Measurements from ENCODE around the gene CDH2.

DNA sequence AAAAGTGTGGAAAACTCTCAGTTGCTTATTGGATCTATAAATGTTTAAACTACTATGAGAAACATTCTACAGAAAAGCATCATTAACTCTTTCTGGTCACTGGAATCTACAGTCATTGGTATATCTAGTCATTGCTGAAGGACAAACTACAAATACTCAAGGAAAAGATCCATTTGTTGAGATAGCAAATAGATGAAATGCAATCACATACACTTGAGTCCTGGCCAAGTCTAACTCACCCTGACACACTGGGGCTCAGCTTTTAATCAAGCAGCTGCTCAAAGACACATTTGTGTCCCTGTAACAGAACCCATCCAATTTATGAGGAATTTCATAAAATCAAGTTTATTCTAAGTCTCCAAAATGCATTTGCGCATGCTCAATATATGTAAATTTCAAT, 68.7 kb downstream of the CDH2 start:
- TF ChIP-seq, protein P1, sequence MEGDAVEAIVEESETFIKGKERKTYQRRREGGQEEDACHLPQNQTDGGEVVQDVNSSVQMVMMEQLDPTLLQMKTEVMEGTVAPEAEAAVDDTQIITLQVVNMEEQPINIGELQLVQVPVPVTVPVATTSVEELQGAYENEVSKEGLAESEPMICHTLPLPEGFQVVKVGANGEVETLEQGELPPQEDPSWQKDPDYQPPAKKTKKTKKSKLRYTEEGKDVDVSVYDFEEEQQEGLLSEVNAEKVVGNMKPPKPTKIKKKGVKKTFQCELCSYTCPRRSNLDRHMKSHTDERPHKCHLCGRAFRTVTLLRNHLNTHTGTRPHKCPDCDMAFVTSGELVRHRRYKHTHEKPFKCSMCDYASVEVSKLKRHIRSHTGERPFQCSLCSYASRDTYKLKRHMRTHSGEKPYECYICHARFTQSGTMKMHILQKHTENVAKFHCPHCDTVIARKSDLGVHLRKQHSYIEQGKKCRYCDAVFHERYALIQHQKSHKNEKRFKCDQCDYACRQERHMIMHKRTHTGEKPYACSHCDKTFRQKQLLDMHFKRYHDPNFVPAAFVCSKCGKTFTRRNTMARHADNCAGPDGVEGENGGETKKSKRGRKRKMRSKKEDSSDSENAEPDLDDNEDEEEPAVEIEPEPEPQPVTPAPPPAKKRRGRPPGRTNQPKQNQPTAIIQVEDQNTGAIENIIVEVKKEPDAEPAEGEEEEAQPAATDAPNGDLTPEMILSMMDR (IDR thresholded peaks at IDR 0.05; ENCODE audit: low read depth, low read length): no peak
- no peak for TF ChIP-seq EZH2phosphoT487 (IDR thresholded peaks at IDR 0.05; ENCODE audit: low read depth)
